Transverse colon (tissue), 4 donors: Measurements from ENCODE around the gene NTHL1. TPM values are rescaled to one million over a fixed set of nuclear protein-coding genes. Genes with fewer than 3 reads are reported as not detected.

Experiments used
- DNase-seq: peaks from one replicate; pipeline ENCODE4 v3.0.0-alpha.2; 2019
- H3K27ac ChIP-seq, 4 donors: fragments of 200-600 bp; sonication (generic); 2 replicates each; pipeline ENCODE4 v1.5.1; 2016 to 2018; ENCODE audit warnings: inconsistent platforms in 4 of 4
- H3K27me3 ChIP-seq: fragments of 200-600 bp; sonication (generic); 2 replicates; pipeline ENCODE4 v1.5.1; 2017; ENCODE audit warnings: inconsistent platforms
- H3K36me3 ChIP-seq, 4 donors: fragments of 200-600 bp; sonication (generic); 2 replicates each; pipeline ENCODE4 v1.5.1; 2017 to 2019; ENCODE audit warnings: inconsistent platforms in 4 of 4
- H3K4me1 ChIP-seq, 4 donors: fragments of 200-600 bp; sonication (generic); 2 replicates each; pipeline ENCODE4 v1.5.1; 2017 to 2020; ENCODE audit warnings: inconsistent platforms in 4 of 4
- H3K4me3 ChIP-seq, 4 donors: fragments of 200-600 bp; sonication (generic); 1 replicate in 1 of 4; 2 replicates in 3 of 4; pipeline versions ENCODE4 v1.5.1 to v1.6.1; 2017 to 2019; ENCODE audit warnings: inconsistent platforms in 4 of 4
- H3K9me3 ChIP-seq, 2 donors: fragments of 200-600 bp; sonication (generic); 2 replicates each; pipeline ENCODE4 v1.5.1; 2017 to 2019; ENCODE audit warnings: inconsistent platforms in 2 of 2
- CTCF ChIP-seq, 5 experiments: fragments of 200-600 bp in 3 of 5; fragments of 450-650 bp in 2 of 5; sonication (generic) in 3 of 5; IDR thresholded peaks; 1 replicate in 2 of 5; 2 replicates in 3 of 5; pipeline ENCODE4 v1.5.1; 2016 to 2017; ENCODE audit warnings: antibody characterized with exemption in 5 of 5, inconsistent platforms in 3 of 5, mild to moderate bottlenecking in 2 of 5, moderate library complexity in 1 of 5
- EP300 ChIP-seq: sonication (generic); formaldehyde crosslinking; IDR thresholded peaks from one replicate; pipeline ENCODE4 v1.6.1; 2017; ENCODE audit warnings: antibody characterized with exemption, low read depth
- POLR2A ChIP-seq: fragments of 450-650 bp; IDR thresholded peaks from one replicate; pipeline ENCODE4 v1.6.1; 2016; ENCODE audit warnings: antibody characterized with exemption, mild to moderate bottlenecking, moderate library complexity
- POLR2AphosphoS5 ChIP-seq, 3 donors: sonication (generic); formaldehyde crosslinking; IDR thresholded peaks; one replicate each; pipeline ENCODE4 v1.6.1; 2016; ENCODE audit warnings: antibody characterized with exemption in 3 of 3
- WGBS, 2 donors: methylation state at CpG; one replicate each; pipeline ENCODE4 v1.1.5; 2018; ENCODE audit warnings: low coverage in 1 of 2; 5-methylcytosine and 5-hydroxymethylcytosine counted together
- in situ Hi-C, 4 donors: fragments of 200-750 bp; cut with MboI; loops; one replicate each; pipeline versions ENCODE4 v1.15.0 to v1.15.1; 2017; ENCODE audit warnings: low sequenced_read_pairs in 3 of 4, low pct_ligation_motif_present in 1 of 4, low pct_unique_long_range_greater_than_20kb in 1 of 4
- intact Hi-C: fragments of 100-400 bp; cut with DNase I; formaldehyde crosslinking; loops from one replicate; pipeline ENCODE4 v1.15.1; 2023; ENCODE audit warnings: low total_unique reads
- total RNA-seq, 4 donors: library from RNA; depleted of rRNA; stranded (reverse); fragments of >200 nt; gene quantifications; one replicate each; pipeline ENCODE4 v1.1.0, GENCODE V29; 2016

NTHL1 gene
- total RNA-seq, 4 donors from 2014 or later: 12.7 to 32.9 (median 23.2) TPM

GRCh38 chr16:2008631-2009163 is 38.9 kb downstream of the NTHL1 start:
- H3K9me3 ChIP-seq: no peaks in the 10 kb centered on the region
- intact Hi-C loops: loop anchor here (10.0 kb wide), 1 partner anchor 226 kb away; the partner anchor contains the start of gene DNASE1L2
- peaks cover 34 to 54% (median 46%) of the 10 kb centered on the region in 4 donors for H3K4me1 ChIP-seq
- no peaks in the 10 kb centered on the region for H3K36me3 ChIP-seq
- no peak for DNase-seq
- WGBS, 2 donors: 1% methylated on average over 23 of the region's 23 CpGs; no CpG with 5 or more reads in 1 of the 2 donors
- H3K4me3 ChIP-seq: peak overlapping the region; percentile 78 to 98 (median 85)
- TF ChIP-seq EP300: no peak
- TF ChIP-seq CTCF (IDR thresholded peaks at IDR 0.05): peak in 1 of 5 experiments; percentile 7
- in situ Hi-C loops: loop anchor here in 1 of 4 donors (25.0 kb wide), 1 partner anchor 129 kb away; the partner anchor contains the start of genes PKD1 and RAB26
- H3K27me3 ChIP-seq: no peaks in the 10 kb centered on the region
- H3K27ac ChIP-seq: peak overlapping the region; percentile 93 to 98 (median 94)

GRCh38 chr16:2008009-2008526 is 39.6 kb downstream of the NTHL1 start:
- intact Hi-C loops: loop anchor here (10.0 kb wide), 1 partner anchor 227 kb away; the partner anchor contains the start of gene DNASE1L2
- DNase-seq: peak; percentile 68
- H3K36me3 ChIP-seq: no peaks in the 10 kb centered on the region

GRCh38 chr16:2007081-2007836 is 40.4 kb downstream of the NTHL1 start:
- Histone ChIP-seq H3K27ac (peak overlapping the region in 3 of 4 donors; percentile 93 to 98 (median 94)), H3K36me3 (peaks cover 0 to 5% (median 2%) of the 10 kb centered on the region in 4 donors), H3K9me3 (no peaks in the 10 kb centered on the region), H3K27me3 (no peaks in the 10 kb centered on the region), H3K4me3 (peak overlapping the region in 1 of 4 donors; percentile 78), H3K4me1 (peaks cover 36 to 57% (median 49%) of the 10 kb centered on the region in 4 donors)
- WGBS, 2 donors: 77% methylated on average over 16 of the region's 16 CpGs; no CpG with 5 or more reads in 1 of the 2 donors
- intact Hi-C loops: loop anchor here (10.0 kb wide), 1 partner anchor 228 kb away; the partner anchor contains the start of gene DNASE1L2
- no peak for DNase-seq
- in situ Hi-C loops: loop anchor here in 1 of 4 donors (25.0 kb wide), 1 partner anchor 130 kb away; the partner anchor contains the start of genes PKD1 and RAB26
- TF ChIP-seq POLR2A (no peak), CTCF (IDR thresholded peaks at IDR 0.05) (no peak), EP300 (no peak), POLR2AphosphoS5 (IDR thresholded peaks at IDR 0.05) (no peak)

More at GRCh38 chr16:2008009-2008526, 39.6 kb downstream of the NTHL1 start:
- peak overlapping the region in 3 of 4 donors; percentile 78 to 98 (median 82) for H3K4me3 ChIP-seq
- peak overlapping the region; percentile 93 to 98 (median 94) for H3K27ac ChIP-seq
- H3K9me3 ChIP-seq: no peaks in the 10 kb centered on the region
- in situ Hi-C loops: loop anchor here in 1 of 4 donors (25.0 kb wide), 1 partner anchor 129 kb away; the partner anchor contains the start of genes PKD1 and RAB26
- H3K4me1 ChIP-seq: peaks cover 36 to 57% (median 49%) of the 10 kb centered on the region in 4 donors
- no peaks in the 10 kb centered on the region for H3K27me3 ChIP-seq
- TF ChIP-seq POLR2A: peak; percentile 52
- peak; percentile 16 to 66 (median 65) for TF ChIP-seq POLR2AphosphoS5 (IDR thresholded peaks at IDR 0.05)
- no peak for TF ChIP-seq EP300
- WGBS, 2 donors: 11 to 32% methylated on average over 4 to 15 of the region's 15 CpGs

GRCh38 chr16:2006317-2006716 is 41.3 kb downstream of the NTHL1 start:
- intact Hi-C loops (loop anchor here (10.0 kb wide), 1 partner anchor 228 kb away; the partner anchor contains the start of gene DNASE1L2), in situ Hi-C loops (loop anchor here in 1 of 4 donors (25.0 kb wide), 1 partner anchor 131 kb away; the partner anchor contains the start of genes PKD1 and RAB26)
- no peak for TF ChIP-seq POLR2AphosphoS5 (IDR thresholded peaks at IDR 0.05)
- TF ChIP-seq CTCF (IDR thresholded peaks at IDR 0.05): no peak
- TF ChIP-seq EP300: no peak
- TF ChIP-seq POLR2A: no peak
- no peaks in the 10 kb centered on the region for H3K27me3 ChIP-seq
- 94% methylated on average over 8 of the region's 8 CpGs; no CpG with 5 or more reads in 1 of the 2 donors for WGBS, 2 donors
- peaks cover 36 to 57% (median 49%) of the 10 kb centered on the region in 4 donors for H3K4me1 ChIP-seq
- no peak overlapping the region for H3K4me3 ChIP-seq
- H3K9me3 ChIP-seq: no peaks in the 10 kb centered on the region
- DNase-seq: no peak
- H3K27ac ChIP-seq: no peak overlapping the region
- H3K36me3 ChIP-seq: peaks cover 0 to 14% (median 10%) of the 10 kb centered on the region in 4 donors
